HepG2 (cell line): ENCODE measurements around the gene EBF4. TPM values are rescaled to one million over a fixed set of nuclear protein-coding genes. Genes with fewer than 3 reads are reported as not detected.

Experiments used
- AKNA ChIP-seq: sonication (generic); formaldehyde crosslinking; IDR thresholded peaks from 2 replicates; pipeline ENCODE4 v1.4.0; 2020; ENCODE audit warnings: missing genetic modification reagents, borderline replicate concordance
- MTF2 ChIP-seq: sonication (generic); formaldehyde crosslinking; IDR thresholded peaks from 2 replicates; pipeline ENCODE4 v1.5.0; 2020; ENCODE audit warnings: missing genetic modification reagents, borderline replicate concordance
- SP2 ChIP-seq: sonication (generic); formaldehyde crosslinking; IDR thresholded peaks from 2 replicates; pipeline ENCODE4 v1.5.1; 2020; ENCODE audit warnings: mild to moderate bottlenecking, missing genetic modification reagents
- ZBTB1 ChIP-seq: sonication (generic); formaldehyde crosslinking; IDR thresholded peaks from 2 replicates; pipeline ENCODE4 v1.4.0; 2020; ENCODE audit warnings: missing genetic modification reagents, borderline replicate concordance
- ZUFSP ChIP-seq: sonication (generic); formaldehyde crosslinking; IDR thresholded peaks from 2 replicates; pipeline ENCODE4 v1.9.0; 2021; ENCODE audit warnings: missing genetic modification reagents, mild to moderate bottlenecking, borderline replicate concordance
- polyA plus RNA-seq, 8 experiments: library from polyadenylated mRNA; depleted of rRNA in 3 of 8; stranded (reverse) in 7 of 8; unstranded in 1 of 8; fragments of >200 nt; fragmentation: Illumina TruSeq in 4 of 8; extraction: Trizol in 4 of 8; gene quantifications; 2 replicates each; pipeline versions ENCODE4 v1.2.1 to v1.2.3, GENCODE V29; 2011 to 2016; ENCODE audit warnings: low read depth in 4 of 8, missing spikeins in 1 of 8, mixed read lengths in 1 of 8; ENCODE audit not compliant: insufficient read depth in 1 of 8
- total RNA-seq, 5 experiments: library from RNA; depleted of rRNA; stranded (reverse); fragments of >200 nt; fragmentation: Illumina TruSeq; extraction: Trizol; gene quantifications; 2 replicates each; pipeline ENCODE4 v1.2.3, GENCODE V29; 2016; ENCODE audit warnings: low read depth in 1 of 5

EBF4 gene
- total and polyA plus RNA-seq, 2 of the 13 experiments (the other 11 are each of a cell fraction or from before 2014, with no cell fraction given), result 0.84 to 2.2 TPM

GRCh38 chr20:2663887-2664719 is 28.5 kb upstream of the EBF4 start, which contains the start of gene IDH3B (continued):
- TF ChIP-seq ZUFSP (CRISPR knock-in tag) (no peak), ZBTB1 (no peak), SP2 (peak; percentile 78), AKNA (CRISPR knock-in tag) (no peak; the same call in 1 of the 2 replicates), MTF2 (CRISPR knock-in tag) (no peak)
